ENCODE data around the gene ZNF444.

ZNF444 gene

GRCh38 chr19:56107626-56108351 is 33.3 kb upstream of the ZNF444 start:
- no peak for DNase-seq (ENCODE audit: low read depth)

GRCh38 chr19:56108447-56109195 is 32.5 kb upstream of the ZNF444 start:
- no peak for DNase-seq (ENCODE audit: low read depth)

- DNase-seq (ENCODE audit: low read depth): no peak
Measured at GRCh38 chr19:56109226-56109625, 31.9 kb upstream of the ZNF444 start.

GRCh38 chr19:56110515-56111448 is 30.3 kb upstream of the ZNF444 start:
- DNase-seq (ENCODE audit: low read depth): no peak

- peak; percentile 19 for DNase-seq (ENCODE audit: low read depth)
Measured at GRCh38 chr19:56111601-56112312, 29.3 kb upstream of the ZNF444 start.

GRCh38 chr19:56112313-56112709 is 28.8 kb upstream of the ZNF444 start:
- no peak for DNase-seq (ENCODE audit: low read depth)

- DNase-seq (ENCODE audit: low read depth): no peak
Measured at GRCh38 chr19:56113074-56113632, 27.9 kb upstream of the ZNF444 start.

GRCh38 chr19:56114051-56114777 is 26.9 kb upstream of the ZNF444 start:
- no peak for DNase-seq (ENCODE audit: low read depth)

GRCh38 chr19:56114778-56115110 is 26.3 kb upstream of the ZNF444 start:
- DNase-seq (ENCODE audit: low read depth): no peak

GRCh38 chr19:56115490-56115889 is 25.6 kb upstream of the ZNF444 start:
- DNase-seq (ENCODE audit: low read depth): no peak

- no peak for DNase-seq (ENCODE audit: low read depth)
Measured at GRCh38 chr19:56116606-56117005, 24.5 kb upstream of the ZNF444 start.

- DNase-seq (ENCODE audit: low read depth): no peak
Measured at GRCh38 chr19:56117376-56117884, 23.7 kb upstream of the ZNF444 start.

- no peak for DNase-seq (ENCODE audit: low read depth)
Measured at GRCh38 chr19:56117889-56118288, 23.2 kb upstream of the ZNF444 start.

- no peak for DNase-seq (ENCODE audit: low read depth)
Measured at GRCh38 chr19:56118666-56119581, 22.2 kb upstream of the ZNF444 start.

GRCh38 chr19:56119582-56119978 is 21.5 kb upstream of the ZNF444 start:
- DNase-seq (ENCODE audit: low read depth): no peak

- DNase-seq (ENCODE audit: low read depth): no peak
Measured at GRCh38 chr19:56120002-56120370, 21.1 kb upstream of the ZNF444 start.

GRCh38 chr19:56120371-56121179 is 20.5 kb upstream of the ZNF444 start:
- DNase-seq (ENCODE audit: low read depth): peak; percentile 61

Data from stimulated activated CD8-positive, alpha-beta memory T cell treated with anti-CD3 and anti-CD28 coated beads, Interleukin-12 subunit alpha, Interleukin-12 subunit beta, amount 100 ng/mL, for 1 hour (primary cell).